K562 (cell line): Measurements from ENCODE around the gene LRRC57. TPM values are rescaled to one million over a fixed set of nuclear protein-coding genes. Genes with fewer than 3 reads are reported as not detected.

Experiments
- ATAC-seq: fragments of 200-7000 bp; cut with Tn5 transposase; 3 replicates; pipeline ENCODE4 v1.9.1; 2020; ENCODE audit warnings: moderate library complexity
- BruUV-seq: library from RNA; stranded (reverse); fragments of 400-500 nt; replicated peaks from 2 replicates; lab custom pipeline; 2021; lab: Mats Ljungman, UMichigan
- CTCF ChIA-PET: fragments of 300-600 bp; formaldehyde crosslinking; extraction: SDS; loops from one replicate; lab custom pipeline; 2021; ENCODE audit warnings: low intra/inter-chr PET ratio; lab: Yijun Ruan, JAX
- POLR2A ChIA-PET: fragments of 300-600, 350-650 bp; sonication (Branson Sonifier 250); formaldehyde crosslinking; extraction: SDS; loops from one replicate; lab custom pipeline; 2021; ENCODE audit warnings: antibody characterized with exemption, inconsistent platforms; lab: Yijun Ruan, JAX
- DNase-seq, 4 experiments: peaks; one replicate each; pipeline versions ENCODE4 v3.0.0 to v3.0.0-alpha.2; 2011 to 2018; ENCODE audit warnings: low spot score in 3 of 4, mixed read lengths in 3 of 4; ENCODE audit errors: extremely low read depth in 1 of 4
- FAIRE-seq: peaks from 2 replicates; lab custom pipeline; 2011; peaks lifted over from hg19 to GRCh38; lab: Jason Lieb, UNC
- H2AFZ ChIP-seq: 2 replicates; pipeline ENCODE4 v1.6.0; 2011; ENCODE audit warnings: low read depth, low read length, control low read depth, inconsistent platforms
- H3K27ac ChIP-seq: fragments of 200-600 bp; 3 replicates; pipeline ENCODE4 v1.8.0; 2011; ENCODE audit warnings: low read depth, mild to moderate bottlenecking, control low read depth, inconsistent platforms, low read length, moderate library complexity, mixed read lengths; ENCODE audit errors: extremely low read depth
- H3K27me3 ChIP-seq, 2 experiments: fragments of 300-600 bp in 1 of 2; 2 replicates in 1 of 2; 3 replicates in 1 of 2; pipeline versions ENCODE4 v1.6.0 to v1.8.0; 2011; ENCODE audit warnings: inconsistent platforms in 2 of 2, low read length in 2 of 2, mild to moderate bottlenecking in 1 of 2, mixed read lengths in 1 of 2, moderate library complexity in 1 of 2; ENCODE audit not compliant: control insufficient read depth in 2 of 2, insufficient read depth in 2 of 2
- H3K36me3 ChIP-seq: fragments of 300-600 bp; 3 replicates; pipeline ENCODE4 v1.8.0; 2011; ENCODE audit warnings: mild to moderate bottlenecking, low read length, inconsistent platforms; ENCODE audit not compliant: control insufficient read depth, insufficient read depth
- H3K4me1 ChIP-seq, 2 experiments: fragments of 200-600 bp in 1 of 2; replicated peaks in 1 of 2; 2 replicates in 1 of 2; 3 replicates in 1 of 2; pipeline versions ENCODE4 v1.5.1 to v1.8.0; 2011; ENCODE audit warnings: inconsistent platforms in 2 of 2, low read length in 2 of 2, mild to moderate bottlenecking in 1 of 2, mixed read lengths in 1 of 2, moderate library complexity in 1 of 2; ENCODE audit not compliant: control insufficient read depth in 2 of 2, insufficient read depth in 2 of 2
- H3K4me2 ChIP-seq: 2 replicates; pipeline ENCODE4 v1.6.1; 2011; ENCODE audit warnings: low read length, control low read depth, inconsistent platforms, mixed read lengths; ENCODE audit not compliant: insufficient read depth
- H3K4me3 ChIP-seq: fragments of 200-600 bp; sonication (generic), shearing (Covaris generic); 2 replicates; pipeline ENCODE4 v1.5.1; 2016; ENCODE audit warnings: control low read depth, inconsistent platforms
- H3K79me2 ChIP-seq: fragments of 200-600 bp; 3 replicates; pipeline ENCODE4 v1.8.0; 2011; ENCODE audit warnings: low read length, inconsistent platforms; ENCODE audit not compliant: control insufficient read depth, insufficient read depth
- H3K9ac ChIP-seq, 2 experiments: 2 replicates each; pipeline versions ENCODE4 v1.6.0 to v1.6.1; 2011; ENCODE audit warnings: low read depth in 2 of 2, low read length in 2 of 2, control low read depth in 1 of 2, inconsistent platforms in 1 of 2, mild to moderate bottlenecking in 1 of 2, mixed read lengths in 1 of 2; ENCODE audit not compliant: insufficient read depth in 1 of 2
- H3K9me1 ChIP-seq: one replicate; pipeline ENCODE4 v1.6.0; 2011; ENCODE audit warnings: inconsistent platforms, mild to moderate bottlenecking, low read length, moderate library complexity; ENCODE audit not compliant: control insufficient read depth, insufficient read depth
- H3K9me3 ChIP-seq: replicated peaks from 2 replicates; pipeline ENCODE4 v1.5.1; 2011; ENCODE audit warnings: low read depth, low read length, inconsistent platforms; ENCODE audit not compliant: control insufficient read depth, insufficient read depth
- H4K20me1 ChIP-seq: replicated peaks from 2 replicates; pipeline ENCODE4 v1.6.1; 2011; ENCODE audit warnings: low read length, inconsistent platforms, mixed read lengths; ENCODE audit not compliant: control insufficient read depth, insufficient read depth
- GABPB2 ChIP-seq: fragments of 250-450 bp; sonication (Bioruptor Pico); conservative IDR thresholded peaks from 2 replicates; pipeline ENCODE4 v1.5.1; 2021; ENCODE audit warnings: mild to moderate bottlenecking
- GTF2F1 ChIP-seq: IDR thresholded peaks from 2 replicates; pipeline ENCODE4 v1.6.1; 2011; ENCODE audit warnings: low read depth, low read length, improper control_type of control experiment
- HNRNPH1 ChIP-seq: fragments of 200-400 bp; formaldehyde crosslinking; optimal IDR thresholded peaks from 2 replicates; pipeline ENCODE3; 2017; ENCODE audit warnings: low read depth, mild to moderate bottlenecking, low read length, moderate library complexity
- IRF2 ChIP-seq: sonication (generic); formaldehyde crosslinking; IDR thresholded peaks from 2 replicates; pipeline ENCODE4 v1.8.1; 2022; ENCODE audit warnings: mild to moderate bottlenecking, missing genetic modification reagents
- PHF20 ChIP-seq: fragments of 450-650 bp; IDR thresholded peaks from 2 replicates; pipeline ENCODE4 v1.6.1; 2018; ENCODE audit not compliant: partially characterized antibody
- SAP30 ChIP-seq: fragments of 200-600 bp; sonication (generic); IDR thresholded peaks from 2 replicates; pipeline ENCODE4 v1.6.1; 2012; ENCODE audit warnings: borderline replicate concordance, low read depth, mild to moderate bottlenecking, moderate library complexity, low read length, control low read depth, inconsistent platforms; ENCODE audit not compliant: insufficient read depth, poor library complexity, severe bottlenecking
- SMARCA4 ChIP-seq: fragments of 450-650 bp; IDR thresholded peaks from 2 replicates; pipeline ENCODE4 v1.6.1; 2016
- ZKSCAN8 ChIP-seq: fragments of 200-800 bp; sonication (Bioruptor generic); IDR thresholded peaks from 2 replicates; pipeline ENCODE4 v1.6.1; 2016; ENCODE audit warnings: missing genetic modification characterization, missing compliant biosample characterization
- WGBS: fragments of 100-300 bp; shearing (Covaris generic); methylation state at CpG from one replicate; pipeline ENCODE4 v1.1.6; 2016; ENCODE audit warnings: low coverage, mixed read lengths; ENCODE audit not compliant: insufficient coverage; ENCODE audit errors: missing lambda C conversion rate; 5-methylcytosine and 5-hydroxymethylcytosine counted together
- in situ Hi-C: fragments of 300-500 bp; cut with MboI; formaldehyde crosslinking; loops from 4 replicates; pipeline ENCODE4 v1.15.0; 2018; ENCODE audit warnings: inconsistent platforms, mixed read lengths
- intact Hi-C: fragments of 100-400 bp; cut with micrococcal nuclease; formaldehyde crosslinking; loops from 2 replicates; pipeline ENCODE4 v1.14.2; 2022
- polyA plus RNA-seq, 8 experiments: library from polyadenylated mRNA; depleted of rRNA in 4 of 8; stranded (reverse) in 5 of 8; unstranded in 3 of 8; fragments of >200 nt; fragmentation: Nextera tagmentation in 2 of 8; fragmentation: Illumina TruSeq in 1 of 8; extraction: Ambion mirVana in 2 of 8; extraction: Trizol in 1 of 8; gene quantifications; 2 replicates each; pipeline versions ENCODE4 v1.2.1 to v1.2.3, GENCODE V29; 2011 to 2014; ENCODE audit warnings: inconsistent platforms in 1 of 8, missing spikeins in 1 of 8
- total RNA-seq, 7 experiments: library from RNA; depleted of rRNA in 6 of 7; stranded (reverse); fragments of >200 nt in 6 of 7; fragmentation: Illumina TruSeq in 2 of 7; extraction: Trizol in 2 of 7; gene quantifications; 2 replicates each; pipeline versions ENCODE4 v1.2.1 to v1.2.3, GENCODE V29; 2011 to 2021; ENCODE audit warnings: low replicate concordance in 1 of 7
- TF ChIP-seq, protein P1 (sequence below): fragments of 250-450 bp; sonication (Bioruptor Pico); IDR thresholded peaks from 2 replicates; pipeline ENCODE4 v1.9.0; 2021; ENCODE audit warnings: mild to moderate bottlenecking
- TF ChIP-seq, protein P2 (sequence below): sonication (generic); formaldehyde crosslinking; IDR thresholded peaks from 2 replicates; pipeline ENCODE4 v1.8.0; 2023; ENCODE audit warnings: mild to moderate bottlenecking, missing genetic modification reagents
- TF ChIP-seq, protein P3 (sequence below): fragments of 450-650 bp; IDR thresholded peaks from 2 replicates; pipeline ENCODE4 v1.6.1; 2018; ENCODE audit warnings: mild to moderate bottlenecking, low read depth; ENCODE audit not compliant: partially characterized antibody
- TF ChIP-seq, protein P4 (sequence below): sonication (generic); formaldehyde crosslinking; IDR thresholded peaks from 2 replicates; pipeline ENCODE4 v1.8.0; 2022; ENCODE audit warnings: missing genetic modification reagents, mild to moderate bottlenecking, moderate library complexity, borderline replicate concordance

Gene LRRC57
- total and polyA plus RNA-seq, 9 of the 15 experiments (the other 6 are each of a cell fraction or from before 2014, with no cell fraction given): 3.9 to 20.4 (median 14.8) TPM

DNA sequence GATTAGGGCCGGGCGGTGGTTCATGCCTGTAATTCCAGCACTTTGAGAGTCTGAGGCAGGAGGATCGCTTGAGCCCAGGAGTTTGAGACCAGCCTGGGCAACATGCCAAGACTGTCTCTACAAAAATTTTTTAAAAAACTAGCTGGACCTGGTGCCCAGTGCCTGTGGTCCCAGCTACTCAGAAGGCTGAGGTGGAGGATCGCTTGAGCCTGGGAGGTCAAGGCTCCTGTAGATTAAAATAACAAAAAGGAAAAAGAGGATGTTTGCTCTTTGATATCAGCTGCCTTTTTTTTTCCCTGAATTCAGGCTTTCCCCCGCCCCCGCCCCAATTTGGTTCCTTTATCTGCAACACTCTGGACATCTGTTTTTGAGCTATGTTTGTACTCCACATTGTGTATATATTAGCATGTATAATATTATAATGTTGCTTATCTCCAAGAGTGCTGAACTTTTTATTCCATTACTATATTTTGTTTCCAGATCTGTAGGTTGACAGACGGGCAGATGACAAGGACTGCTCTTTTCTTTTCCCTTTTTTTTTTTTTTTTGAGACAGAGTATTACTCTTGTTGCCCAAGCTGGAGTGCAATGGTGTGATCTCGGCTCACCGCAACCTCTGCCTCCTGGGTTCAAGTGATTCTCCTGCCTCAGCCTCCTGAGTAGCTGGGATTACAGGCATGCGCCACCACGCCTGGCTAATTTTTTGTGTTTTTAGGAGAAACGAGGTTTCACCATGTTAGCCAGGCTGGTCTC lies 48.6 kb downstream of the LRRC57 start:
- H4K20me1 ChIP-seq: no peaks in the 10 kb centered on the region
- no peaks in the 10 kb centered on the region for H3K9me1 ChIP-seq
- no peaks in the 10 kb centered on the region for H3K9me3 ChIP-seq
- intact Hi-C loops (loop anchor here (10.0 kb wide), 1 partner anchor 85 kb away; no protein-coding TSS in a partner anchor), in situ Hi-C loops (no loop called here)
- no peak overlapping the region for H3K4me3 ChIP-seq
- peak overlapping the region; percentile 74 for H3K27ac ChIP-seq
- peaks cover 74% of the 10 kb centered on the region for H3K79me2 ChIP-seq
- POLR2A ChIA-PET: interaction anchor here (0.6 to 2.3 kb wide), 8 partner anchors 9 to 1384 kb away, joined by 3 to 13 read pairs (median 5); partner anchors contain the start of gene ZNF106
- no peak overlapping the region for H2AFZ ChIP-seq
- peak; percentile 3; the same call in 1 of the 3 replicates for ATAC-seq
- peaks cover 30 to 33% of the 10 kb centered on the region in 2 experiments for H3K4me1 ChIP-seq
- H3K9ac ChIP-seq: peak overlapping the region; percentile 57 to 76; a peak in 3 of 4 replicates
- FAIRE-seq: peak; percentile 70
- H3K36me3 ChIP-seq: peaks cover 15% of the 10 kb centered on the region
- H3K27me3 ChIP-seq: no peaks in the 10 kb centered on the region
- peak; percentile 32 to 77 (median 42) for DNase-seq
- peak overlapping the region; percentile 64 for H3K4me2 ChIP-seq
- WGBS: 6% methylated on average over 10 of the region's 12 CpGs
- CTCF ChIA-PET: no interaction called here
- no TSS peak for BruUV-seq
- TF ChIP-seq GTF2F1: no peak
- TF ChIP-seq, protein P1, sequence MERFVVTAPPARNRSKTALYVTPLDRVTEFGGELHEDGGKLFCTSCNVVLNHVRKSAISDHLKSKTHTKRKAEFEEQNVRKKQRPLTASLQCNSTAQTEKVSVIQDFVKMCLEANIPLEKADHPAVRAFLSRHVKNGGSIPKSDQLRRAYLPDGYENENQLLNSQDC (CRISPR knock-in tag): no peak
- peak; percentile 74; the same call in 1 of the 2 replicates for TF ChIP-seq SMARCA4
- TF ChIP-seq, protein P2, sequence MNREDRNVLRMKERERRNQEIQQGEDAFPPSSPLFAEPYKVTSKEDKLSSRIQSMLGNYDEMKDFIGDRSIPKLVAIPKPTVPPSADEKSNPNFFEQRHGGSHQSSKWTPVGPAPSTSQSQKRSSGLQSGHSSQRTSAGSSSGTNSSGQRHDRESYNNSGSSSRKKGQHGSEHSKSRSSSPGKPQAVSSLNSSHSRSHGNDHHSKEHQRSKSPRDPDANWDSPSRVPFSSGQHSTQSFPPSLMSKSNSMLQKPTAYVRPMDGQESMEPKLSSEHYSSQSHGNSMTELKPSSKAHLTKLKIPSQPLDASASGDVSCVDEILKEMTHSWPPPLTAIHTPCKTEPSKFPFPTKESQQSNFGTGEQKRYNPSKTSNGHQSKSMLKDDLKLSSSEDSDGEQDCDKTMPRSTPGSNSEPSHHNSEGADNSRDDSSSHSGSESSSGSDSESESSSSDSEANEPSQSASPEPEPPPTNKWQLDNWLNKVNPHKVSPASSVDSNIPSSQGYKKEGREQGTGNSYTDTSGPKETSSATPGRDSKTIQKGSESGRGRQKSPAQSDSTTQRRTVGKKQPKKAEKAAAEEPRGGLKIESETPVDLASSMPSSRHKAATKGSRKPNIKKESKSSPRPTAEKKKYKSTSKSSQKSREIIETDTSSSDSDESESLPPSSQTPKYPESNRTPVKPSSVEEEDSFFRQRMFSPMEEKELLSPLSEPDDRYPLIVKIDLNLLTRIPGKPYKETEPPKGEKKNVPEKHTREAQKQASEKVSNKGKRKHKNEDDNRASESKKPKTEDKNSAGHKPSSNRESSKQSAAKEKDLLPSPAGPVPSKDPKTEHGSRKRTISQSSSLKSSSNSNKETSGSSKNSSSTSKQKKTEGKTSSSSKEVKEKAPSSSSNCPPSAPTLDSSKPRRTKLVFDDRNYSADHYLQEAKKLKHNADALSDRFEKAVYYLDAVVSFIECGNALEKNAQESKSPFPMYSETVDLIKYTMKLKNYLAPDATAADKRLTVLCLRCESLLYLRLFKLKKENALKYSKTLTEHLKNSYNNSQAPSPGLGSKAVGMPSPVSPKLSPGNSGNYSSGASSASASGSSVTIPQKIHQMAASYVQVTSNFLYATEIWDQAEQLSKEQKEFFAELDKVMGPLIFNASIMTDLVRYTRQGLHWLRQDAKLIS (CRISPR knock-in tag): no peak
- TF ChIP-seq HNRNPH1: no peak
- no peak for TF ChIP-seq PHF20
- no peak for TF ChIP-seq SAP30
- TF ChIP-seq ZKSCAN8 (CRISPR knock-in tag): no peak
- TF ChIP-seq, protein P3, sequence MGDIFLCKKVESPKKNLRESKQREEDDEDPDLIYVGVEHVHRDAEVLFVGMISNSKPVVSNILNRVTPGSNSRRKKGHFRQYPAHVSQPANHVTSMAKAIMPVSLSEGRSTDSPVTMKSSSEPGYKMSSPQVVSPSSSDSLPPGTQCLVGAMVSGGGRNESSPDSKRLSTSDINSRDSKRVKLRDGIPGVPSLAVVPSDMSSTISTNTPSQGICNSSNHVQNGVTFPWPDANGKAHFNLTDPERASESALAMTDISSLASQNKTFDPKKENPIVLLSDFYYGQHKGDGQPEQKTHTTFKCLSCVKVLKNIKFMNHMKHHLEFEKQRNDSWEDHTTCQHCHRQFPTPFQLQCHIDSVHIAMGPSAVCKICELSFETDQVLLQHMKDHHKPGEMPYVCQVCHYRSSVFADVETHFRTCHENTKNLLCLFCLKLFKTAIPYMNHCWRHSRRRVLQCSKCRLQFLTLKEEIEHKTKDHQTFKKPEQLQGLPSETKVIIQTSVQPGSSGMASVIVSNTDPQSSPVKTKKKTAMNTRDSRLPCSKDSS: no peak
- no peak for TF ChIP-seq IRF2
- TF ChIP-seq, protein P4, sequence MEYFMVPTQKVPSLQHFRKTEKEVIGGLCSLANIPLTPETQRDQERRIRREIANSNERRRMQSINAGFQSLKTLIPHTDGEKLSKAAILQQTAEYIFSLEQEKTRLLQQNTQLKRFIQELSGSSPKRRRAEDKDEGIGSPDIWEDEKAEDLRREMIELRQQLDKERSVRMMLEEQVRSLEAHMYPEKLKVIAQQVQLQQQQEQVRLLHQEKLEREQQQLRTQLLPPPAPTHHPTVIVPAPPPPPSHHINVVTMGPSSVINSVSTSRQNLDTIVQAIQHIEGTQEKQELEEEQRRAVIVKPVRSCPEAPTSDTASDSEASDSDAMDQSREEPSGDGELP (CRISPR knock-in tag): 0 out of 2 replicates have a peak, but pooled peaks have one; percentile 31
- TF ChIP-seq GABPB2: no peak
